ENCODE data around the gene MRPS26. TPM values are rescaled to one million over a fixed set of nuclear protein-coding genes. Genes with fewer than 3 reads are reported as not detected.

Gene MRPS26
- total RNA-seq, 1 experiment from 2014 or later = 52.7 TPM

DNA sequence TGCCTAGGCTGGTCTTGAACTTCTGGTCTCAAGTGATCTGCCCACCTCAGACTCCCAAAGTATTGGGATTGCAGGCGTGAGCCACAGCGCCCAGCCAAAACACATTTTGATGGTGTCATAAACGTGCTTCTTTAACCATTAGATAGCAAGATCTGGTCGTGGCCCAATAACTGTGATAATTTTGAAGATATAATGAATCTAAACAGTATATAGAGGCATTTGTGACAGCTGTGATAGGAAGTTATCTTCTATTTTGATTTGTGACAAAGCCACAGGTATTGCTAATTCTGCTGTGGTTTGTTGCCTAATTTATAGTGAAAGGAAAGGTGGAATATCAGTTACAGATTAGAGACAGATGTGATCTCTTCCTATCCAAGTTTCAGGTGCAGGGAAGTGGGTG, 24.9 kb downstream of the MRPS26 start:
- POLR2A ChIA-PET = no interaction called here

GRCh38 chr20:3071266-3071609, 25.4 kb downstream of the MRPS26 start:
- Histone ChIP-seq H3K9me3 (ENCODE audit: control insufficient read depth, insufficient read depth, low read depth, low read length) (no peaks in the 10 kb centered on the region), H3K27me3 (ENCODE audit: control insufficient read depth, insufficient read depth, low read length) (no peaks in the 10 kb centered on the region), H3K4me3 (ENCODE audit: low read depth in 2 of 2, low read length in 2 of 2) (no peak overlapping the region), H3K4me1 (ENCODE audit: control insufficient read depth, insufficient read depth, low read length) (0 out of 2 replicates have a peak, but pooled peaks cover 3% of the 10 kb centered on the region), H3K36me3 (ENCODE audit: control insufficient read depth, insufficient read depth, low read length) (no peaks in the 10 kb centered on the region), H3K27ac (ENCODE audit: low read length) (no peak overlapping the region)
- no TSS peak for BruUV-seq (replicated peaks)
- no peak for DNase-seq (ENCODE audit: low read depth, low spot score)
- in situ Hi-C loops (cut with HindIII; ENCODE audit: low pct_unique_long_range_greater_than_20kb, low sequenced_read_pairs) = no loop called here
- intact Hi-C loops (cut with micrococcal nuclease; ENCODE audit: unreplicated experiment) = no loop called here
- CTCF ChIA-PET = no interaction called here
- POLR2A ChIA-PET = no interaction called here
- TF ChIP-seq SIN3A (IDR thresholded peaks at IDR 0.05; ENCODE audit: borderline replicate concordance, insufficient read depth, low read depth, low read length) (no peak), TCF7L2 (IDR thresholded peaks at IDR 0.05; ENCODE audit: low read depth, low read length) (no peak), CTCF (IDR thresholded peaks at IDR 0.05) (no peak), POLR2AphosphoS5 (IDR thresholded peaks at IDR 0.05; ENCODE audit: low read depth, low read length) (no peak)
- TF ChIP-seq, protein P1, sequence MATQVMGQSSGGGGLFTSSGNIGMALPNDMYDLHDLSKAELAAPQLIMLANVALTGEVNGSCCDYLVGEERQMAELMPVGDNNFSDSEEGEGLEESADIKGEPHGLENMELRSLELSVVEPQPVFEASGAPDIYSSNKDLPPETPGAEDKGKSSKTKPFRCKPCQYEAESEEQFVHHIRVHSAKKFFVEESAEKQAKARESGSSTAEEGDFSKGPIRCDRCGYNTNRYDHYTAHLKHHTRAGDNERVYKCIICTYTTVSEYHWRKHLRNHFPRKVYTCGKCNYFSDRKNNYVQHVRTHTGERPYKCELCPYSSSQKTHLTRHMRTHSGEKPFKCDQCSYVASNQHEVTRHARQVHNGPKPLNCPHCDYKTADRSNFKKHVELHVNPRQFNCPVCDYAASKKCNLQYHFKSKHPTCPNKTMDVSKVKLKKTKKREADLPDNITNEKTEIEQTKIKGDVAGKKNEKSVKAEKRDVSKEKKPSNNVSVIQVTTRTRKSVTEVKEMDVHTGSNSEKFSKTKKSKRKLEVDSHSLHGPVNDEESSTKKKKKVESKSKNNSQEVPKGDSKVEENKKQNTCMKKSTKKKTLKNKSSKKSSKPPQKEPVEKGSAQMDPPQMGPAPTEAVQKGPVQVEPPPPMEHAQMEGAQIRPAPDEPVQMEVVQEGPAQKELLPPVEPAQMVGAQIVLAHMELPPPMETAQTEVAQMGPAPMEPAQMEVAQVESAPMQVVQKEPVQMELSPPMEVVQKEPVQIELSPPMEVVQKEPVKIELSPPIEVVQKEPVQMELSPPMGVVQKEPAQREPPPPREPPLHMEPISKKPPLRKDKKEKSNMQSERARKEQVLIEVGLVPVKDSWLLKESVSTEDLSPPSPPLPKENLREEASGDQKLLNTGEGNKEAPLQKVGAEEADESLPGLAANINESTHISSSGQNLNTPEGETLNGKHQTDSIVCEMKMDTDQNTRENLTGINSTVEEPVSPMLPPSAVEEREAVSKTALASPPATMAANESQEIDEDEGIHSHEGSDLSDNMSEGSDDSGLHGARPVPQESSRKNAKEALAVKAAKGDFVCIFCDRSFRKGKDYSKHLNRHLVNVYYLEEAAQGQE (IDR thresholded peaks at IDR 0.05; ENCODE audit: insufficient read depth in 1 of 2, low read depth in 2 of 2, low read length in 1 of 2) = no peak
- no peak for ATAC-seq

More for the DNA sequence above, 24.9 kb downstream of the MRPS26 start:
- intact Hi-C loops (cut with micrococcal nuclease; ENCODE audit: unreplicated experiment) (no loop called here), in situ Hi-C loops (cut with HindIII; ENCODE audit: low pct_unique_long_range_greater_than_20kb, low sequenced_read_pairs) (no loop called here)
- Histone ChIP-seq H3K4me3 (ENCODE audit: low read depth in 2 of 2, low read length in 2 of 2) (no peak overlapping the region), H3K27ac (ENCODE audit: low read length) (no peak overlapping the region), H3K27me3 (ENCODE audit: control insufficient read depth, insufficient read depth, low read length) (no peaks in the 10 kb centered on the region), H3K36me3 (ENCODE audit: control insufficient read depth, insufficient read depth, low read length) (no peaks in the 10 kb centered on the region), H3K9me3 (ENCODE audit: control insufficient read depth, insufficient read depth, low read depth, low read length) (no peaks in the 10 kb centered on the region), H3K4me1 (ENCODE audit: control insufficient read depth, insufficient read depth, low read length) (0 out of 2 replicates have a peak, but pooled peaks cover 3% of the 10 kb centered on the region)
- TF ChIP-seq CTCF (IDR thresholded peaks at IDR 0.05) (no peak), SIN3A (IDR thresholded peaks at IDR 0.05; ENCODE audit: borderline replicate concordance, insufficient read depth, low read depth, low read length) (no peak), POLR2AphosphoS5 (IDR thresholded peaks at IDR 0.05; ENCODE audit: low read depth, low read length) (no peak), TCF7L2 (IDR thresholded peaks at IDR 0.05; ENCODE audit: low read depth, low read length) (no peak)
- TF ChIP-seq, protein P1 (IDR thresholded peaks at IDR 0.05; ENCODE audit: insufficient read depth in 1 of 2, low read depth in 2 of 2, low read length in 1 of 2) = no peak
- CTCF ChIA-PET = interaction anchor here (0.7 kb wide), 1 partner anchor 163 kb away, joined by 4 read pairs; no protein-coding TSS in a partner anchor
- ATAC-seq (no peak), DNase-seq (ENCODE audit: low read depth, low spot score) (no peak)
- no TSS peak for BruUV-seq (replicated peaks)

All from Panc1 (cell line).